Vagina (tissue), 2 donors: ENCODE measurements around the gene TLCD1.

Experiments used
- CTCF ChIP-seq, 3 experiments: fragments of 450-650 bp in 2 of 3; fragments of 200-600 bp in 1 of 3; sonication (generic) in 1 of 3; IDR thresholded peaks; one replicate each; pipeline ENCODE4 v1.5.1; 2017 to 2019; ENCODE audit warnings: antibody characterized with exemption in 3 of 3, mild to moderate bottlenecking in 2 of 3, moderate library complexity in 2 of 3
- POLR2AphosphoS5 ChIP-seq, 2 donors: sonication (generic); formaldehyde crosslinking; IDR thresholded peaks; one replicate each; pipeline ENCODE4 v1.9.0; 2017; ENCODE audit warnings: antibody characterized with exemption in 2 of 2, mild to moderate bottlenecking in 2 of 2, low read depth in 1 of 2; ENCODE audit not compliant: insufficient read depth in 1 of 2

GRCh38 chr17:28765038-28765437 is 39.0 kb upstream of the TLCD1 start:
- TF ChIP-seq CTCF (IDR thresholded peaks at IDR 0.05) = no peak
- no peak for TF ChIP-seq POLR2AphosphoS5 (IDR thresholded peaks at IDR 0.05; ENCODE audit: insufficient read depth in 1 of 2, low read depth in 1 of 2)
